CD4-positive, alpha-beta T cell treated with Interleukin-6 for 4 hours (primary cell): ENCODE data around the gene SDR42E2.
"Not testable (repeated sequence)": the region's sequence is repeated elsewhere in the genome, so short reads cannot be mapped to it uniquely, and the experiment has no call there.

Experiments
- DNase-seq: peaks from one replicate; pipeline ENCODE4 v3.0.0-alpha.2; 2020; ENCODE audit warnings: mixed read lengths

Gene SDR42E2

DNA sequence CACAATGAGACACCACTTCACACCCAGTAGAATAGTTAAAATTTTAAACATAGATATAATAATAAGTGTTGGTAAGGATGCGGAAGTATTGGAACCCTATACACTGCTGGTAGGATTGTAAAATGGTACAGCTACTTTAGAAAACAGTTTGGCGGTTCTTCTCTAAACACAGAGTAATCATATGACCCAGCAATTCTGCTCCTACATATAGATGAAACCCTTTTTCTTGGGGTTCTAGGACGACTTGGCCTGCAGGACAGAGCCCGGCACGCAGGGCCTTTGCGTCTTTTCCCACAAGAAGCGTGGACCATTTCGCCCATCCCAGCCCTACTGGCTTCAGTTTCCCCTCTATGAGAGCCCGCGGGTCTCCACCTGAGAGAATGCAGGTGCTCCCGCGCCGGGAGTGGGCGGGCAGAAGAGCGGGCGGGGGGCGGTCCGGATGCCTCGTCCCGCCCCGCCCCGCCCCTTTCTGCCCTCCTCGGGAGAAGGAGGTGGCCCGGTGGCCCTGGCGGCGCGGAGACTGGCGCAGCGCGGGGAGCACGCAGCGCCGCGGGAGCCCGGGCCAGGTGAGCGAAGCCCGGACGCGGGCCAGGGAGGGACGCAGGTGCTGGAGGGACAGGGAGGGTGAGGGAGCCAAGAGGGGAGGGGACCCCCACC is at the start of gene SDR42E2:
Gene SDR42E2, plus strand, starts transcription at position 508 of the 657 bp plus-strand sequence. CDS start 3,077 bp downstream, outside the sequence.
- peak; percentile 71 for DNase-seq

DNA sequence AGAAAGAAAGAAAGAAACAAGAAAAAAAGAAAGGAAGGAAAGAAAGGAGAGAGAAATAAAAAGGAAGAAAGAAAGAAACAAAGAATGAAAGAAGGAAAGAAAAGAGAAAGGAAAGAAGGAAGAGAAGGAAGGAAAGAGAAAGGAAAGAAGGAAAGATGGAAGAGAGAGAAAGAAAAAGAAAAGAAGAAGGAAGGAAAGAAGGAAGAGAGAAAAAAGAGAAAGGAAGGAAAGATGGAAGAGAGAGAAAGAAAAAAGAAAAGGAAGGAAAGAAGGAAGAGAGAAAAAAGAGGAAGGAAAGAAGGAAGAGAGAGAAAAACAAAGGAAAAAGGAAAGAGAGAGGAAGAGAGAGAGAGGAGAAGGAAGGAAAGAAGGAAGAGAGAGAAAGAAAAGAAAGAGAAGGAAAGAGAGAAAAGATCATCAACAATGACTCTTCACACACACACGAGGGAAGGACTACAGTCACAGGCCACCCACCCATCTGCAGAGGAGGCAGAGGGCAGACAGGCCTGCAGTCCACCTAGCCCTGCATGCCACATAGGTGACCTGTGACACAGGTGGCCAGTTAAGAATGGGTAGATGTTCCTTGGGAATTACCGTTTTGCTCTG is 46.1 kb upstream of the SDR42E2 start:
- no peak for DNase-seq

DNA sequence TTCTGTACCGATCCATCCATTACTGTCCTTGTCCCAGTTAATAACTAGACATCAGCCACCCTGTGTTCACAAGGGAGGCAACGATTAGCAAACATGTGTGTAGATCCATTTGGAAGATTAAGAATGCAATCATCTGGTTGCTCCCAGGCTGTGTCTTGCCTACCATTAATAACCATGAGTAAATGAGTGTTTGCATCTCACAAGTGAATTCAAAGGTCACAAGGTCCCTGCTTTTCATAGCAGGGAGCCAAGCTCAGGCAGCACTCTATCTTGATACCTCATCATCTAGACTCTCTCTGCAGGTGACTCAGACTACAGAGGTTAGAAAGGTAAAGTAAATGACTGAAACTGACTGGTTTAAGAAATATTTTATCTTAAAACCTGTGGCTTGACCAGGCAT is 44.7 kb upstream of the SDR42E2 start:
- no peak for DNase-seq

DNA sequence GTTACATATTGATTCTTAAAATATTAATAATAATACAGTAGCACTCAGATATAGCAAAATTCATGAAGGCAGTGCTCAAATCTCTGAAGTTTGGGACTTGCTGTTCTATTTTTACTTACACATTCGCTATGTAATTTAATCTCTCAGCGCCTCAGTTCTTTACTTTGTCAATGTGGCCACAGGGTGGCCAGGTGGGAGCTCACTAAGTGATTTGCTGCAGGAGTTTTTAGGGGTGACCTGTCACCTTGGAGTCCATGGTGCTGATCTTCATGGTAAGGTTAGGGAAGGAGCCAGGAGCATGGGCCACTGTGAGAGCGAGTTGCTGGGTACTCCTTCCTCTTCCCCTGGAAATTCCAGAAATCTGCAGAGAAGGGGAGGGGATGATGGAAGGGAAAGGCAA is 41.9 kb upstream of the SDR42E2 start:
- no peak for DNase-seq

DNA sequence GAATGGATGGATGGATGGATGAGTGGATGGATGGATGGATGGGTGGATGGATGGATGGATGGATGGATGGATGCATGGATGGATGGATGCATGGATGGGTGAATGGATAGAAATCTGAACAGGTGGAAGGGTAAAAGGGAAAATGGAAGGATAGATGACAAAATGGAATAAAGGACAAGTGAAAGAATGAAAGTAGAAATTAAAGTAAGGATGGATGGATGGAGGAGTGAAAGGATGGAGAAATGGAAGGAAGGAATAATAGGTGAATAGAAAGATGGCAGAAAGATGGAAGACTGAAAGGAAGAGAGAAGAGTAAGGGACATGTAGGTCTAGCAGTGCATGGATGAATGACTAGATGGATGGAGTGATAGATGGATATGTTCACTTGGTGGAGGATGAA is 40.1 kb upstream of the SDR42E2 start:
- DNase-seq, result no peak

DNA sequence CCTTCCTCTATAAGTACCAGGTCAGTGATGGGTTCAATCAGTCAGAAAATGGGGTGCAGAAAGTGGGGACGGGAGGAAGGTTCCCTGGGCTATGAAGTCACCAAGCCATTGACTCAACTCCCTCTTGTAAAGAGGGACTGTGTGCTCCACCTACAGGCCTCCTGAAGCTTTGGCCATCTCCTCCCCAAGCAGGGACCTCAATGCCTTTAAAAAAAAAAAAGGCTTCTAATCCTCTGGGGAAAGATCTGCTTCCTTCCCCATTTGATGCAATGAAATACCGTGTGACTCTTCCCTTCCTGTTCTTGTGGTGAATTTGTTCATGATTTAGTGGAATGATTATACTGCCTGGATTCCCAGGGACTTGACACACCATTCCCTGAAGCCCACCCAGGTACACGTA is 39.2 kb upstream of the SDR42E2 start:
- DNase-seq, result no peak

DNA sequence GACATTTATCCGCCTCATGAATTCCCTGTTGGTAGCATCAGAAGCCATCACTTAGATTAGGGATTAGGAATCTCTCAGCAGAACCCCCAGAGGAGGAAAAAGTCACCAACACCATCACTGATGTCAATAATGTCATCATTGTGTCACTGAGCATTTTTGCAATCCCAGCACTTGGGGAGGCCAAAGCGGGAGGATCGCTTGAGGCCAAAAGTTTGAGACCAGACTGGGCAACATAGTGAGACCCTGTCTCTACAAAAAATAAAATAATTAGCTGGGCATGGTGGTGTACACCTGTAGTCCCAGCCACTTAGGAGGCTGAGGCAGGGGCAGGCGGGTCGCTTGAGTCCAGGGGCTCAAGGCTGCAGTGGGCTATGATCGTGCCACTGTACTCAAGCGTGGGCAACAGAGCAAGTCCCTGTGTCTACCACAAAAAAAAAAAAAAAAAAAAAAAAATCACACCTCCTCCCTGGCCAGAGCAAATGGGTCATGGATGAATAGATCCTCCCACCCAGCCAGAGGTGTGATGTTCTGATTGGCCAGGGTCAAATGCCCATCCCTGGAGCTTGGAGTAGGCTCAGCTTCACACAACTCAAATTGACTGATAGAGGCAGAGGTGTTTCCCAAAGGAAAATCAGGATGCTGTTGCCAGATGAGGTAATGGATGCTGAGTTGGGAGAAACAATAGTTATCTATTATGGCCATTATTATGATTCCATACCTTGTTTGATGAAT is 38.4 kb upstream of the SDR42E2 start:
- DNase-seq, result no peak

DNA sequence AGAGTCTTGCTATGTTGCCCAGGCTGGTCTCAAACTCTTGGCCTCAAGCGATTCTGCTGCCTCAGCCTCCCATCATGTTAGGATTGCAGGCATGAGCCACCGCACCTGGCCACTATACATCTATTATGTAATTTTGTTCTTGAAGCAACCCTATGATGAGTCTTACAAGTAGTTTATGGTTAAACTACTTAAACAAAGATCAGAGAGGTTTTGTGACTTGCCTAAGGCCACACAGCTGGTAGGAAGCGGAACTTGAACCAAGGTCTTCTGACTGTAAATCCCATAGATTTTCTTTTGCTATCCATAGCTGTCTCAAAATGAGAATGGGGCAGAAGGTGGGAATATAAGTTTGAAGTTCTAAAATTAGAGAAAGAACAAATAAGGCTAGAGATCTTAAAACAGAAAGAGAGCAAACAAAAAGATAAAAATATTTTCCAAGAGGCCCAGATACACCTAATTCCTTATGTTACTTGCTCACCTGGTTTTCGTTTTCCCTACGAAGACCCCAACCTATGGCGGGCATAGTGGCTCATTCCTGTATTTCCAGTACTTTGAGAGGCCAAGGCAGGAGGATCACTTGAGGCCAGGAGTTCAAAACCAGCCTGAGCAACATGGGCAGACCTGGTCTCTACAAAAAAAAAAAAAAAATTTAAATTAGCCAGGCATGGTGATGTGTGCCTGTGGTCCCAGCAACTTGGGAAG is 37.6 kb upstream of the SDR42E2 start:
- no peak for DNase-seq

DNA sequence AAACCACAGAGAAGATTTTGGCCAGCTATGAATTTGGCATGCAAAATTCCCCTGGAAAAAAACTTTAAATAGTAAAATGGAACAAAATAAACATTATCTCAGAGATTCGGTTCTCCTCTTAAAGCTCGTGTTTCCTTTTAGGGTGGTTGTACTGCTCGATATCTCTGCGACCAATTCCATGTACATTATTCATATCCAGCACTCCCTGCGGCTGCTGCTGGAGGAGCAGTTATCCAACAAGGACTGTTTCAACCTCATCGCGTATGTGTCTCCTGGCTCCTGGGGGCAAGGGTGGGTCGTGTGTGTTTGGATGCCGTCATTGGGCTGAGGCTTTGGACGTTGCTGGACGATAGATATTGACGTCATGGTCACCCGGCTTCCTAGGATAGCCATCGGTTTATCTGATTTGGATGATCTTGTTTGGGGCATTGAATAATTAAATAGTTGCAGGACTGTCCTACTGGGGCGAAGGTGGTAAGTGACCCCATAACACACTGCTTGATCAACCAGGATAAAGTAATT is 36.2 kb upstream of the SDR42E2 start:
- DNase-seq, result no peak

DNA sequence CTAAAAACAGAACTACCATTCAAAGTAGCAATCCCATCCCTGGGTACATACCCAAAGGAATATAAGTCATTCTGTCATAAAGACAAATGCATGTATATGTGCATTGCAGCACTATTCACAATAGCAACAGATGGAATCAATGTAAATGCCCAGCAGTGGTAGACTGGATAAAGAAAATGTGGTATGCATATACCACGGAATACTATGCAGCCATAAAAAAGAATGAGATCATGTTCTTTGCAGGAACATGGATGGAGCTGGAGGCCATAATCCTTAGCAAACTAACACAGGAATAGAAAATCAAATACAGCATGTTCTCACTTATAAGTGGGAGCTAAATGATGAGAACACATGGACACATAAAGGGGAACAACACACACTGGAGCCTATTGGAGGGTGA is 33.8 kb upstream of the SDR42E2 start:
- not testable (repeated sequence) for DNase-seq

DNA sequence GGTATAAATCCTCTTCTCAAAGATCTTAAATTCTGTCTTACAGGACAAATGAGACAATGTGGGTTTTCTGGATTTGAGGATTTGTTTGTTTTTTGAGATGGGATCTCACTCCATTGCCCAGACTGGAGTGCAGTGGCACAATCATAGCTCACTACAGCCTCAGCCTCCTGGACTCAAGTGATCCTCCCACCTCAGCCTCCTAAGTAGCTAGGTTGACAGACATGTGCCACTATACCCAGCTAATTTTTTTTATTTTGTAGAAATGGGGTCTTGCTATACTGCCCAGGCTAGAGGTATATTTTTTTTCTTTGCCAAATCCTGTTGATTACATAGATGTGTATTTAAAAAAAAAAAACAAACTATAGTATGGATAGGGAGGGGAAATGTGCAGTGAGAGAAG is 31.8 kb upstream of the SDR42E2 start:
- DNase-seq, result no peak

DNA sequence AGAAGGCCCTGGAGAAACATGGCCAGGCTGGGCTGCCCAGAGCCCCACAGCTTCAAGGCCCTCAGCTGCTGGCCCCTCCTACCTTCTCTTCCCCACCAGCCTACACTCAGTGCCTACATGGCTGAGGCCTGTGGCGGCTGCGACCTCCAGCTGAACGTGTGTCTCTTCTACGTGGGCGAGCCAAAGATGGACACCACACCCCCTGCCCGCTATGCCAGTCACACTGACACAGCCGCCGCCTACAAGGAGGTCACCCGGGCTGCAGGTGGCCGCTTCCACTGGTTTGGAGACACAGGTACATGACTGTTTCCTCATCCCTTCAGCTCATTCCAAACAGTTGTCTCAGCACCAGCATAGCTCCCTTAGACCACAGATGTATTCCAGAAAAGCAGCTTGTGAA is 29.5 kb upstream of the SDR42E2 start:
- no peak for DNase-seq

DNA sequence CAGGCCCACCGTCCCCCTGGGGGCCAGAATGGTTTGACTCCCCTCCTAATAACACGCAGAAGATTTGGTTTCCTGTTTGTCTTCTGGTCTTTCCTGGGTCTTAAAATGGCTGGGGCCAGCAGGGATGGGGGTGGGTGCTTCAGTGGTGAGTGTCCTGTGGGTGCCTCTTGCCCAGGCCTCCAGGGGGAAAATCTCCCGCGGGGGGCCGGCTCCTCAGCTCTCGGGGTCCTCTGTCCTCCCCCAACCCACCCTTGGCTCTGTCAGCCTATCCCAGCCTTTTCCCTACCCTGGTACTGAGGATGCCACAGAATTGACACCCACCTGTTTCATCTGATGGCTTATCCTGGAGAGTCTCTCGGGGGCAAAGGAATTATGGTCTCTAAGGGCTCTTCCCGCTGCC is 23.8 kb upstream of the SDR42E2 start:
- DNase-seq, result no peak

DNA sequence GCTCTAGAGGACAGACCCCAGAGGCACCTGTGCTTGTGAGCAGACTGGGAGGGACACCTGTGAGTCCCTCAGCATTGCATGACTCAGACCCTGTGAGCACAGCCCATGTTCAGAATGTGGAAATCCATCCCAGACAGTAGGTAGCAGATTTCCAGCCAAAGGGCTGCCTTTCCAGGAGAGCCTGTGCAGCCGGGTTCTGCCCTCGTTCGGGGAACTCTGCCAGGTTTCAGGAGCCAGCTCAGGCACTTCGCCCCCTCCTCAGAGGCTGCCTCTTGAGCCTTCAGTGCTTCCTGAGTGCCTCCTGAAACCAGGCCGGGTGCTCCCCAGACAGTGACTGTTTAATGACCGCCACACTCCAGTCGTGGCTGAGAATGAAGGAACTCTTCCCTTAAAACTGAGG is 23.3 kb upstream of the SDR42E2 start:
- DNase-seq, result no peak

DNA sequence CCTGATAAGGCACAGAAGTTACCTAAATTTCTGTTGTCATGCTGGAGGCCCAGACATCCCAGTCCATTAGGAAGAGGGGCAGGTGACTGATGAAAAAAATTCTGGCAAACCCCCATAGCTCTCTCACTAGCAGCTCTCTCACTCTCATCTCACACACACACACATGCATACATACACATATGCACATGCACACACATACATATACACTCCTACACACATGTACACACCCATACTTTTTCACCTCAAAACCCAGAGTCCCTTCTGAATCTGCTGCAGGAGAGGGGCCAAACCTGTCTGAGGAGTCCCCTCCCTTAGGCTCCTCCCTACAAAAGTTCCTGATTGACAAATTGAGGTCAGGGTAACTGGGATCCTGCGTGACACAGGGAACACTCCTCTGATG is 22.6 kb upstream of the SDR42E2 start:
- no peak for DNase-seq

DNA sequence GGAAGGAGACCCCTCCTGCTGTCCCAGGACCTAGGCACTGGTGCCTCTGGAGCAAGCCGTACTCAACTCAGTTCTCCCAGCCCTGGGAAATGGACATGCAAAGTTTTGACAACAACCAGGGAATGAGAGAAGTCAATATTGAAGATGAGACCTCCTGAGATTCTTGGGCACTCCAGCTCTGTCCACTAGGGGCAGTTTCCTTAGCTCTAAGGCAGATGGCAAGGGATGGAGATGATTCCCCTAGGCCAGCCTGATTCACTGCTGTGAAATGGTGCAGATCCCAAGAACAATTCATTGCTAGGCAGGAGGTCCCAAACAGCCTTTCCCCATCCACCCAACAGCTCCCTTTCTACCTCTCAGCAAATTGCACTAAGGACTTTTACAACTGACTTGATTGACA is 20.5 kb upstream of the SDR42E2 start:
- DNase-seq, result no peak

DNA sequence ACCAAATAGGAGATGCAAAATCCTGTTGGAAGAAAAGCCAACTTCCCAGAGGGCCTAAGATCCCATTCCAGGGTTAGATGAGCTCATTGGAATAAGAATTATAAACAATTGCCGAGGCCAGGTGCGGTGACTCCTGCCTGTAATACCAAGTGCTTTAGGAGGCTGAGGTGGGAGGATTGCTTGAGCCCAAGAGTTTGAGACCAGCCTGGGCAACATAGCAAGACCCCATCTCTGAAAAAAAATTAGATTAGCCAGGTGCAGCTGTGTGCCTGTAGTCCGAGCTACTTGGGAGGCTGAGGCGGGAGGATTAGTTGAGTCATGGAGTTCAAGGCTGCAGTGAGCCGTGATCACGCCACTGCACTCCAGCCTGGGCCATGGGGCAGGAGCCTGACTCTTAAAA is 17.8 kb upstream of the SDR42E2 start:
- DNase-seq, result no peak

DNA sequence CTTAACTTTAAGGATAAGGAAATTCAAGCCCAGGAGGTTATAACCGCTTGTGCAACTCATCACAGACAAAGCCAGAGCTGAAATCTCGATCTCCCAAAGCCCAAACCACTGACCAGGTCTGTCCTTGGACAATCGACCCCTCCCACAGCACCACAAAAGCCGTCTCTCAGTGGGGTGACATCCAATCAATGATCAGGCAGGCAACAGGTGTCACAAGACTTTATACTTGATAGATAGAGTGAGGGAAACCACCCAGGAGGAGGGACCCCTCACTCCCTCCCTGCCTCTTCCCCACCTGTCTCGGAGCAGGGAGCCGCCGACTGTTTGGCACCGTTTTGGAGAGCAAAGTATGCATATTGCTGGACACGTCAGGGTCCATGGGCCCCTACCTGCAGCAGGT is 14.5 kb upstream of the SDR42E2 start:
- no peak for DNase-seq

DNA sequence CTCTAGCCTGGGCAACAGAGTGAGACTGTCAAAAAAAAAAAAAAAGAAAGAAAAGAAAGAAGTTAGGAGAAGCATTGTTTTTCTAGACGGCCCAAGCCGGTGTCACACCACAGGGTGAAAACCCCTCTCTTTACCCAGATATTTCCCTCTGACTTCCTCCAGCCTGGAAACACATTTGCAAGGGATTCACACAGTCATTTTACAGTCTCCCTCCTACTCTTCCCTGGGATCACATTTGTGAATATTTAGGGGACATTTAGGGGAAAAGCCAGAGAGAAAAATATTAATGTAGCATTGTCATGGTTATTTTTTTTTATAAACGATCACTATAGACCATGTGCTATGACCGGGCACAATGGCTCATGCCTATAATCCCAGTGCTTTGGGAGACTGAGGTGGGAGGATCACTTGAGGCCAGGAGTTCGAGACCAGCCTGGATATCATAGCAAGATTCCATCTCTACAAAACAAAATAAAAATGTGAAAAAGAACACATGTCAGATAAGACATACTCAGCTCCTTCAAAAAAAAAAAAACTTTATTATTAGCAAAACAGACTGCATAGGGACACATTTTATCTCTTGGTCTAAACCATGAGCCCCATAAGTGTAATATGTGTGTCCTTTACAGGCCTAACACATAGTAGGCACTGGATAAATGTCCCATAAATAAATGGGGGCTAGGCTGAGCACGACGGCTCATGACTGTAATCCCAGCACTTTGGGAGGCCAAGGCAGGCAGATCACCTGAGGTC is 10.9 kb upstream of the SDR42E2 start:
- no peak for DNase-seq

DNA sequence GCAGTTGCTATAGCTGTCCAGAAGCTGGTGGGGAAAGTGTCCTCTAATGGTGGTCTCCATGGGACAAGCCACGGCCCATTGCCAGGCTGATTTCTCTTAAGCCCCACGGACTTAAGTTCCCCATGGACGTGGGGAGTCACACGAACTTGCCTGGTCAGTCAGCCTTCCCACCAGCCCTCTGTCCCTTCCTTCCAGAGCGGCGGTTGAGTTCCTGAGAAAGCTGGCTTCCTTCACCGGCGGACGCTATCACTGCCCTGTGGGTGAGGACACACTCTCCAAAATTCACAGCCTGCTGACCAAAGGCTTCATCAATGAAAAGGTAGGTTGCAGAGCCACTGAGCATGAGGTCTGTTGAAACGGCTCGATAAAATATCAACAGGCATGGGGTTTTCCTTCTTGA is 10.0 kb upstream of the SDR42E2 start:
- no peak for DNase-seq

DNA sequence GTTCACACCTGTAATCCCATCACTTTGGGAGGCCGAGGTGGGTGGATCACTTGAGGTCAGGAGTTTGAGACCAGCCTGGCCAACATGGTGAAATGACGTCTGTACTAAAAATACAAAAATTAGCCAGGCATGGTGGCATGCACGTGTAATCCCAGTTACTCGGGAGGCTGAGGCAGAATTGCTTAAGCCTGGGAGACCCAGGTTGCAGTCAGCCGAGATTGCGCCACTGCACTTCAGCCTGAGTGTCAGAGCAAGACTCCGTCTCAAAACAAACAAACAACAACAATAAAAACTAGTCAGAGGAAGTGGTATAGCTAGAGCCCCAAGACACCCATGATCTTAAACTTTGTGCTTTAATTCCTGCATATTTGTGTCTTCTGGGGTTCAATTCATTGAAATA is 9.2 kb upstream of the SDR42E2 start:
- DNase-seq, result not testable (repeated sequence)

DNA sequence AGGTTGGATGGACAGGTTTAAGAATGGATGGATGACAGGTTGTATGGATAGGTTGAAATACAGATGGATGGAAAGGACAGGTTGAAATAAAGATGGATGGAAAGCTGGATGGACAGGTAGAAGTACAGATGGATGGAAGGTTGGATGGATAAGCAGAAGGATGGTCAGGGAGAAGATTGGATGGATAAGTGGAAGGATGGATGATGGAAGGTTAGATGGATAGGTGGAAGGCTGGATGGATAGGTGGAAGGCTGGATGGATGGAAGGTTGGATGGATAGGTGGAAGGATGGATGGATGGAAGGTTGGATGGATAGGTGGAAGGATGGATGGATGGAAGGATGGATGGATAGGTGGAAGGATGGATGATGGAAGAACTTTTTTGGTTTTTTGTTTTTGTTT is 905 bp upstream of the SDR42E2 start:
- no peak for DNase-seq

DNA sequence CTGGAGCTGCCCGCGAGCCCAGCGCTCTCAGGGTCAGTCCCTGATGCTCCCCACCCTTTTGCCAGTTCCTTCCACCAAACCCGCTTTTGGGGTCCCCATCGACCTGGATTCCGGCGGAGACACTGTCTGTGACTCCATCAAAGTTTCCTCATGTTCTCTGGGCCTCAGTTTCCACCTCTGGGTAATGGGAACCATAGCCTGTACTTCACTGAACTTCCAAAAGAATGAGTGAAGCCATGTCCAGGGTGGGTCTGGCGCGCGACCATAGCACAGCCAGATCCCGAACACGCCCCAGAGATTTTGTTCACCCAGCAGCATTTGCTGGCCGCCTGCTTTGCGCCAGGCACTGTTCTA is 327 bp downstream of the SDR42E2 start:
- DNase-seq, result no peak
